PC-3 (cell line): ENCODE results near the gene ARHGEF38. TPM values are rescaled to one million over a fixed set of nuclear protein-coding genes. Genes with fewer than 3 reads are reported as not detected.

Source experiments
- ATAC-seq: fragments of 200-7000 bp; cut with Tn5 transposase; 2 replicates; pipeline ENCODE4 v1.9.1; 2020; ENCODE audit warnings: mild to moderate bottlenecking, moderate library complexity
- BruUV-seq: library from RNA; stranded (reverse); fragments of 400-500 nt; replicated peaks from 2 replicates; lab custom pipeline; 2021; lab: Mats Ljungman, UMichigan
- CTCF ChIA-PET: fragments of 300-600 bp; sonication (Branson Sonifier 250); formaldehyde crosslinking; loops from one replicate; lab custom pipeline; 2022; ENCODE audit warnings: antibody characterized with exemption; lab: Charles Lee
- POLR2A ChIA-PET: fragments of 300-600 bp; sonication (Branson Sonifier 250); formaldehyde crosslinking; loops from one replicate; lab custom pipeline; 2022; ENCODE audit warnings: antibody characterized with exemption; ENCODE audit not compliant: unreplicated experiment; lab: Charles Lee
- DNase-seq: peaks from one replicate; pipeline ENCODE4 v3.0.0-alpha.2; 2015
- H2AFZ ChIP-seq: fragments of 300-600 bp; sonication (generic); 2 replicates; pipeline ENCODE4 v1.6.0; 2016; ENCODE audit warnings: antibody characterized with exemption, low read length
- H3F3A ChIP-seq: fragments of 300-600 bp; sonication (generic); one replicate; pipeline ENCODE4 v1.6.0; 2017; ENCODE audit warnings: antibody characterized with exemption, low read length, control low read depth, mild to moderate bottlenecking; ENCODE audit not compliant: unreplicated experiment
- H3K27ac ChIP-seq: fragments of 300-600 bp; sonication (generic); 2 replicates; pipeline ENCODE4 v1.5.1; 2016; ENCODE audit warnings: mild to moderate bottlenecking, low read length
- H3K27me3 ChIP-seq: fragments of 300-600 bp; sonication (generic); 2 replicates; pipeline ENCODE4 v1.6.1; 2016; ENCODE audit warnings: low read length, mixed read lengths
- H3K36me3 ChIP-seq: fragments of 300-600 bp; sonication (generic); 2 replicates; pipeline ENCODE4 v1.6.1; 2016; ENCODE audit warnings: low read depth, mixed run types, low read length, mixed read lengths
- H3K4me1 ChIP-seq: fragments of 300-600 bp; sonication (generic); 2 replicates; pipeline ENCODE4 v1.5.1; 2016; ENCODE audit warnings: low read length; ENCODE audit not compliant: insufficient read depth
- H3K4me2 ChIP-seq: fragments of 300-600 bp; sonication (generic); 2 replicates; pipeline ENCODE4 v1.6.0; 2016; ENCODE audit warnings: low read length
- H3K4me3 ChIP-seq: fragments of 300-600 bp; sonication (generic); 2 replicates; pipeline ENCODE4 v1.5.1; 2016; ENCODE audit warnings: mild to moderate bottlenecking, low read length, mixed read lengths
- H3K79me2 ChIP-seq: fragments of 300-600 bp; sonication (generic); 2 replicates; pipeline ENCODE4 v1.6.1; 2017; ENCODE audit warnings: low read length, mixed read lengths
- H3K9ac ChIP-seq: fragments of 300-600 bp; sonication (generic); 2 replicates; pipeline ENCODE4 v1.6.0; 2016; ENCODE audit warnings: mild to moderate bottlenecking, low read length
- H3K9me2 ChIP-seq: fragments of 300-600 bp; sonication (generic); replicated peaks from 2 replicates; pipeline ENCODE4 v1.6.1; 2016; ENCODE audit warnings: mixed run types, low read length, mixed read lengths
- H3K9me3 ChIP-seq: fragments of 300-600 bp; sonication (generic); 2 replicates; pipeline ENCODE4 v1.6.1; 2016; ENCODE audit warnings: low read length, mixed read lengths
- H4K20me1 ChIP-seq: fragments of 300-600 bp; sonication (generic); 2 replicates; pipeline ENCODE4 v1.6.1; 2016; ENCODE audit warnings: low read length, mixed read lengths
- EZH2 ChIP-seq: fragments of 300-600 bp; sonication (generic); IDR thresholded peaks from one replicate; pipeline ENCODE4 v1.6.1; 2017; ENCODE audit warnings: antibody characterized with exemption, mild to moderate bottlenecking, low read length; ENCODE audit not compliant: unreplicated experiment
- EZH2phosphoT487 ChIP-seq: fragments of 300-600 bp; sonication (generic); IDR thresholded peaks from 2 replicates; pipeline ENCODE4 v1.6.1; 2018; ENCODE audit warnings: mild to moderate bottlenecking, antibody characterized with exemption, low read length, borderline replicate concordance
- intact Hi-C: fragments of 100-400 bp; cut with micrococcal nuclease; formaldehyde crosslinking; loops from 2 replicates; pipeline ENCODE4 v1.9.0; 2023
- total RNA-seq: library from RNA; depleted of rRNA; stranded (reverse); fragments of >200 nt; gene quantifications from 2 replicates; pipeline ENCODE4 v1.2.3, GENCODE V29; 2014
- TF ChIP-seq, protein P1 (sequence below): fragments of 300-600 bp; sonication (generic); conservative IDR thresholded peaks from 2 replicates; pipeline ENCODE4 v1.5.1; 2017; ENCODE audit warnings: antibody characterized with exemption, low read depth, mild to moderate bottlenecking, low read length

Gene ARHGEF38
- total RNA-seq, 1 experiment from 2014 or later = 2.0 TPM

DNA sequence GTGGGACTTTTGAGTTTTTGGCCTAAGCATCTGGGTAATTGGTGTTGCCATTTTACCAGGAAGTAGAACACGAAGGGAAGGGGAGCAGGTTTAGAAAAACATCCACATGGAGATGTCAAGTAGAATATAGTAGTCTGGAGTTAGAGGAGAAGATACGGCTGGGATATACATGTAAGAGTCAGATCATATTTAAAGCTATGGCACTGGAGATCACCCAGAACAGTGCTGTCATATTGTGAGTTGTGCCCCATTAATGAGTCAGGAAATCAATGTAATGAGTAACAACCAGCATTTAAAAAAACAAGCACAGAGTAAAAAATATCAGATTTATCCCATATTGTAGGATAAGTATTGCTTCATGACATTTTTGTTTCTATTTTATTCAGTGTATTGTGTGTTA, 160.3 kb downstream of the ARHGEF38 start:
- H3K27ac ChIP-seq = no peak overlapping the region
- no peaks in the 10 kb centered on the region for H3K27me3 ChIP-seq
- ATAC-seq (peak; percentile 47), DNase-seq (peak; percentile 40)
- peak overlapping the region; percentile 34 for H3K4me2 ChIP-seq
- ChIA-PET CTCF (no interaction called here), POLR2A (no interaction called here)
- no peaks in the 10 kb centered on the region for H4K20me1 ChIP-seq
- H3K9me2 ChIP-seq = no peaks in the 10 kb centered on the region
- H3K36me3 ChIP-seq = no peaks in the 10 kb centered on the region
- no peak overlapping the region for H2AFZ ChIP-seq
- H3K79me2 ChIP-seq = peaks cover 55% of the 10 kb centered on the region
- intact Hi-C loops = loop anchor here (5.0 to 10.0 kb wide), 5 partner anchors 35 to 492 kb away; partner anchors contain the start of gene PPA2
- peaks cover 42% of the 10 kb centered on the region for H3K4me1 ChIP-seq
- no peak overlapping the region for H3K9ac ChIP-seq
- no peak overlapping the region for H3K4me3 ChIP-seq
- TF ChIP-seq, protein P1, sequence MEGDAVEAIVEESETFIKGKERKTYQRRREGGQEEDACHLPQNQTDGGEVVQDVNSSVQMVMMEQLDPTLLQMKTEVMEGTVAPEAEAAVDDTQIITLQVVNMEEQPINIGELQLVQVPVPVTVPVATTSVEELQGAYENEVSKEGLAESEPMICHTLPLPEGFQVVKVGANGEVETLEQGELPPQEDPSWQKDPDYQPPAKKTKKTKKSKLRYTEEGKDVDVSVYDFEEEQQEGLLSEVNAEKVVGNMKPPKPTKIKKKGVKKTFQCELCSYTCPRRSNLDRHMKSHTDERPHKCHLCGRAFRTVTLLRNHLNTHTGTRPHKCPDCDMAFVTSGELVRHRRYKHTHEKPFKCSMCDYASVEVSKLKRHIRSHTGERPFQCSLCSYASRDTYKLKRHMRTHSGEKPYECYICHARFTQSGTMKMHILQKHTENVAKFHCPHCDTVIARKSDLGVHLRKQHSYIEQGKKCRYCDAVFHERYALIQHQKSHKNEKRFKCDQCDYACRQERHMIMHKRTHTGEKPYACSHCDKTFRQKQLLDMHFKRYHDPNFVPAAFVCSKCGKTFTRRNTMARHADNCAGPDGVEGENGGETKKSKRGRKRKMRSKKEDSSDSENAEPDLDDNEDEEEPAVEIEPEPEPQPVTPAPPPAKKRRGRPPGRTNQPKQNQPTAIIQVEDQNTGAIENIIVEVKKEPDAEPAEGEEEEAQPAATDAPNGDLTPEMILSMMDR = no peak
- TF ChIP-seq EZH2phosphoT487 (no peak), EZH2 (no peak)
- no peaks in the 10 kb centered on the region for H3F3A ChIP-seq
- no peaks in the 10 kb centered on the region for H3K9me3 ChIP-seq
- no TSS peak for BruUV-seq

DNA sequence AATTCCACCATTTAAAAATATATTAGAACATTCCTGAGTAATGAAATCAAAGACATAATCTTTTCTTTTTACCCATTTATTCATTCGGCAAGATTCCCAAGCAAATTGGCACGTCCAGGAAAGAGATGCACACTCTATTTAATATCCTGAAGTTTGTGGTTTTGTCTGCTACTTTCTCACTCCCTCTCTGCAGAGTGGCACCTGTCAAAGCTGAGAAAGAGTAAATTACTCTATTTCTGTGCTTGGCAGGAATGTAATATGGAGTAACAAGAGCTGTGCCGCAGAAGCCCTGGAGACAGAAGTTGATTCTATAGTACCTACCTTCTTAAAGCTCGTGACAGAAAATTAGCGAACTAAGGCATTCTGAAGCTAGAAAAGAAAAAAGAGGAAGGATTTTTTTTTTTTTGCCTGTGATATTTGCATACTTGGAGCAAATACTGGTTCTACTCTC, 161.7 kb downstream of the ARHGEF38 start:
- no peaks in the 10 kb centered on the region for H3K27me3 ChIP-seq
- H3K27ac ChIP-seq = peak overlapping the region; percentile 48
- peak; percentile 72 for ATAC-seq
- peak overlapping the region; percentile 61 for H3K4me3 ChIP-seq
- H3K4me1 ChIP-seq = peaks cover 42% of the 10 kb centered on the region
- TF ChIP-seq EZH2phosphoT487 (no peak), EZH2 (no peak)
- TF ChIP-seq, protein P1 = no peak
- POLR2A ChIA-PET = interaction anchor here (0.6 to 0.7 kb wide), 2 partner anchors 37 to 213 kb away, joined by 5 to 10 read pairs; no protein-coding TSS in a partner anchor
- H4K20me1 ChIP-seq = no peaks in the 10 kb centered on the region
- intact Hi-C loops = loop anchor here (5.0 to 10.0 kb wide), 5 partner anchors 37 to 491 kb away; partner anchors contain the start of gene PPA2
- CTCF ChIA-PET = interaction anchor here (0.5 to 0.6 kb wide), 2 partner anchors 251 to 610 kb away, joined by 3 to 5 read pairs; no protein-coding TSS in a partner anchor
- H3K9ac ChIP-seq = 0 out of 2 replicates have a peak overlapping the region, but pooled peaks have one; percentile 12
- H3K4me2 ChIP-seq = peak overlapping the region; percentile 86
- H3K9me2 ChIP-seq = no peaks in the 10 kb centered on the region
- BruUV-seq = no TSS peak
- peak; percentile 52 for DNase-seq
- peak overlapping the region; percentile 48 for H2AFZ ChIP-seq
- no peaks in the 10 kb centered on the region for H3K36me3 ChIP-seq
- H3F3A ChIP-seq = no peaks in the 10 kb centered on the region
- no peaks in the 10 kb centered on the region for H3K9me3 ChIP-seq
- peaks cover 45% of the 10 kb centered on the region for H3K79me2 ChIP-seq

DNA sequence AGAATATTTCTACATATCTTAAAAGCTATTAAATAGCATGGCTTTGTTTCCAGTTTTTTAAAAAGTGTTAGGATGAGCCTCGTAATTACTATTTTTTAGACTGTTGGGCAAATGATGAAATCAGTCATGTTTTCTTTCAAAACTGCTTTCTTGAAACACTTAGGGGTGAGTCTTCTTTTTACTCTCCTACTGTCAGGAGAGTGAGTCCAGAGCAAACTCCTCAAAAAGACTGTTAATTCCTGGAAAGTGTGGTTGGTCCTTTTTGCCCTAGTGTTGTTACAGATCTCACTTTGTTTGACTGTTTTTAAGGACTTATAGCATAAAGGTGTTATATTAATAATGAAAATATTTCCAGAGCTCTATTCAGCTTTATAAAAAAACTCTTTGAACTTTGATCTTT, 162.5 kb downstream of the ARHGEF38 start:
- Histone ChIP-seq H3K36me3 (no peaks in the 10 kb centered on the region), H3K4me1 (peaks cover 42% of the 10 kb centered on the region), H3F3A (no peaks in the 10 kb centered on the region), H3K9me3 (no peaks in the 10 kb centered on the region), H3K27me3 (no peaks in the 10 kb centered on the region), H2AFZ (no peak overlapping the region), H3K27ac (no peak overlapping the region), H3K9me2 (no peaks in the 10 kb centered on the region), H4K20me1 (no peaks in the 10 kb centered on the region), H3K4me3 (no peak overlapping the region), H3K9ac (no peak overlapping the region), H3K4me2 (no peak overlapping the region), H3K79me2 (peaks cover 37% of the 10 kb centered on the region)
- TF ChIP-seq EZH2 (no peak), EZH2phosphoT487 (no peak)
- TF ChIP-seq, protein P1 = no peak
- DNase-seq (no peak), ATAC-seq (no peak)
- ChIA-PET CTCF (interaction anchor here (0.5 to 0.7 kb wide), 3 partner anchors 37 to 609 kb away, joined by 3 to 5 read pairs (median 4); no protein-coding TSS in a partner anchor), POLR2A (no interaction called here)
- intact Hi-C loops = loop anchor here (5.0 to 10.0 kb wide), 5 partner anchors 38 to 490 kb away; partner anchors contain the start of gene PPA2
- no TSS peak for BruUV-seq
